Stimulated activated CD4-positive, alpha-beta T cell treated with anti-CD3 and anti-CD28 coated beads, TNF-alpha, amount 100 ng/mL, for 24 hours (primary cell): ENCODE data around the gene MRPL1.
"Not testable (repeated sequence)": the region's sequence is repeated elsewhere in the genome, so short reads cannot be mapped to it uniquely, and the experiment has no call there.

ENCODE experiments used
- DNase-seq, 3 experiments: peaks; one replicate each; pipeline ENCODE4 v3.0.0-alpha.2; 2020; ENCODE audit warnings: low read depth in 3 of 3

The MRPL1 gene

DNA sequence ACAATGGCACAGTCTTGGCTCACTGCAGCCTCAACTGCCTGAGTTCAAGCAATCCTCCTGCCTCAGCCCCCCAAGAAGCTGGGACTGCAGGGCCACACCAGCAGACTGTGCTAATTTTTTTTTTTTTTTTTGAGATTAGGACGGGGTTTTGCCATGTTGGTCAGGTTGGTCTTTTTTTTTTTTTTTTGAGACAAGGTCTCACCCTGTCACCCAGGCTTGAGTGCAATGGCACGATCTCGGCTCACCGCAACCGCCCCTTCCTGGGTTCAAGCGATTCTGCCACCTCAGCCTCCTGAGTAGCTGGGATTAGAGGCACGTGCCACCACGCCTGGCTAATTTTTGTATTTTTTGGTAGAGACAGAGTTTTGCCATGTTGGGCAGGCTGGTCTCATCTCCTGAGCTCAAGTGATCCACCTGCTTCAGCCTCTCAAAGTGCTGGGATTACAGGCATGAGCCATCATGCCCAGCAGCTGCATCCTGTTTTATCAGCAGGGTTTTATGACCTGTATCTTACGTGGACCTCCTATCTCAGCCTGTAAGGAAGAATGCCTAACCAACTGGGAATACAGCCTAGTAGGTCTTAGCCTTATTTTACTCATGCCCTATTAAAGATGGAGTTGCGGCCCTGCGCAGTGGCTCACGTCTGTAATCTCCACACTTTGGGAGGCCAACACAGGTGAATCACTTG is 13.2 kb upstream of the MRPL1 start:
- DNase-seq: no peak

DNA sequence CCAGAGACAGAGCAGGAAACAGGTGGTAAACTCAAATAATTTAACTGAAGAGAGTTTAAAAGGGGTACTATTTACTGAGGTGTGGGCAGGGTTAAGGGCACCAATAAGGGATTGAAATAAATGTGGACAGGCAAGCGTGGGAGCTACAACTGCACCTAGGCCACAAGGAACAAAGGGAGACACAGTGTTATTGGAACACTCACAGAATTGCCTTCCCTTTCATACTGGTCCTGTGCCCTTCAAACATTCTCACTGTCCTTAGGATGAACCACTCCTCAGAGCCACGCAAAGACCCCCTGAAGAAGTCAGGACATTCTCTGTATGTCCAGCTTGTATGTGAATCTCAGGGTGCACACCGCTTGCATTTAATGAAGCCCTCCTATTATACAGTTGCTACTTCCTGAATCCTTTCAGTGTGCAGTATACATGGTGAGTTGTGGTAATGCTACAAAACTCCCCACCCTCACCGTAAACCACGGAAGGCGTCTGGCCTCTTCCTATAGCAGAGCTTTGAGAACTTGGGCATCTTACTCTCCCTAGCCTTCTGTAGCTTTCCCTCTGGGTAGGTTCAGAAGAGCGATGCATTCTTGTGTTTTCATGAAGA is 9.6 kb upstream of the MRPL1 start:
- peak in 2 of 3 experiments; percentile 41 to 44 for DNase-seq

DNA sequence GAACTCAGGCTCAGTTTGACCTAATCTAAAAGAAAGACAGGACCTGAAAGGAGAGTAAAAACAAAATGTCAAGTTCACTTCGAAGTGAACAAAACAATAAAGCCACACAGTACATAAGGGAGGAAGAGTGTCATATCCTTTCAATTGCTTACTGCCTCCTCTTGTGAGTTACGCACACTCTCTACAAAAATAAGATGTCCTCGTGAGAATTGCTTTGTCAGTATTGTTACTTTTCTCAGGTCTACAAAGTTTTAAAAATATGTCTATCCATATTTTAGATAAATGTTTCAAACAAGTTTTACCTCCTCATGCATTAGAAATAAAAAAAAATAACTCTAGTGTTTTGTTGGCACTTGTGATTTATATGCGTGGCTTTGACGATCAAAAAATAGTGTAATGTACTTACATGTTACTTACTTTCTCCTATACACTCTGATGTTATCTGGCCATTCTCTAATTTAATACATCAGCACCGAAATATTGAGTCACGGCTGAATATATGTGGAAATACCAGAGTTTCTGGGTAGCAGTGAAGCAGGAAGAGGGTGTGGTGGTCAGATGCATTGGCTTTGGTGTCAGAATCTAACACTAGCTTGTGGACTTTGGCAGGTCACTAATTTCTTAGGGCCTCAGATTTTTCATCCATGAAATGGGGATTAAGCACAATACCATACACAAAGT is 8.1 kb upstream of the MRPL1 start:
- DNase-seq: no peak

DNA sequence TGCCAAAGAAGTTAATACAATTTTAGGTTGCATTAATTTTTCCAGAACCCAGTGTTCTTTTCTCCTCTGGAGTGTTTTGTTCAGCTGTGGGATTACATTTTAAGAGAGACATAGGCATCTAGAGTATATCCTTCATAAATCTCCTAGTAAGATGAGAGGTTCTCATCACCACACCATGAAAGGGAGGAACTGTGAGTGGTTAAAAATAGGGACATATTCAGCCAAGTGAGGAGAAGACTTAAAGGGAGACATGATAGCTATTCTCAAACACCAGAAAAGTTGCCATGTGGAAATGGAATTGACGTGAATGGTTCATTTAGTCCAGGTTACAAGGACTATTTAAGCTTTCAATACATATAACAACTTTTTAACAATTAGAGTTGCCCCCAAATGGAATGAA is 6.5 kb upstream of the MRPL1 start:
- no peak for DNase-seq

DNA sequence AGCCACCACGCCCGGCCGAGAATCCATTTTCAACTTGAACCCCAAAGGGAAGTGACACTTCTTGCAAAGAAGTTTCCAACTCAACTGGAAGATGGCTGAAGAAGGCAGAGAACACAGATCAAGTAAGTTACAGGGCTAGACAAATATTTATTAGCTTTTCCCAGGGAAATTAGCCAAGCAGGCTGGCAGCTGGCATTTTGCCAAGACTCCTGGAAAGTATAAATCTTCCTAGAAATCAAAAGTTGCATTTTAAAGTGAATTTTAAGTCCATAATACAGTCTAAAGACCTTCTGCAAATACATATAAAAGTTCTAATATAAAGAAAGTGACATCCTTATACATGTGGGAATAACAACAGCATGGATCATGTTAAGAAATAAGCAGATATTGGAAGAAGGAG is 3.4 kb upstream of the MRPL1 start:
- no peak for DNase-seq

DNA sequence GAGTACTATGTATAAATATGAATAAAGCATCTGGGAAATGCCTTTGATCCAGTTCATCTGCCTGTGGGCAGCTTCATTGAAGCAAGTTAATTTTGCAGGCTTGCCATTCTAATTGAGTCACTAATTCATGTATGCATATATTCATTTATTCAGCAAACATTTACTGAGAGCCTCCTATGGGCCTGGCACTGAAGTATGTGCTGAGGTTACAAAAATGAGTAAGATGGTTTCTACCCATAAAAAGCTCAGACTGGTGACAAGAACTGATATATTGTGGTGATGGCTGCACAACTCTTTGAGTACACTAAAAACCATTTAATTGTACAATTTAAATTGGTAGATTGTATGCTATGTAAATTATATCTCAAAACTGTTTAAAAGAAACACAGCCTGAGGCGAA is 1.1 kb upstream of the MRPL1 start:
- DNase-seq: no peak

DNA sequence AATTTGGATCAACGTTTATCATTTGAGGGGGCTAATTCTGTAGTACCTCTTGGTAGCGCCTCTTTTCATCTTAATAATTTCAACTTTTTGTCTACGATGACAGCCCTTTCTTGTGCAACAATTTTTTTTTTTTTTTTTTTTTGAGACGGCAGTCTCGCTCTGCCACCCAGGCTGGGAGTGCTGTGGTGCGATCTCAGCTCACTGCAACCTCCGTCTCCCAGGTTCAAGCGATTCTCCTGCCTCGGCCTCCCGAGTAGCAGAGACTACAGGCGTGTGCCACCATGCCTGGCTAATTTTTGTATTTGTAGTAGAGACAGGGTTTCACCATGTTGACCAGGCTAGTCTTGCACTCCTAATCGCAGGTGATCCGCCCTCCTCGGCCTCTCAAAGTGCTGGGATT is 711 bp downstream of the MRPL1 start:
- DNase-seq: not testable (repeated sequence)

DNA sequence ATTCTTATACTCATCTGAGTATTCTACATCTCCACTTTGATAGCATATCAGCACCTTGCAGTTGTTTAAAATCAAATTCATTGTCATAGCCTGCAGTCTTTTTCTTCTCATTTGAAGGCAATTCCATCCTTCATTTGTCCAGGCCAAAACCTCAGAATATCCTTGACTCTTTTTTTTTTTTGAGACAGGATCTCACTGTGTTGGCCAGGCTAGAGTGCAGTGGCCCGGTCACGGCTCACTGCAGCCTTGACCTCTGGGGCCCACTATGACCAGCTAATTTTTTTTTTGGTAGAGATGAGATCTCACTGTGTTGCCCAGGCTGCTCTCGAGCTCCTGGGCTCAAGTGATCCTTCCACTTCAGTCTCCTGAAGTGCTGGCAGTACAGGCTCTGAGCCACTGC is 2.6 kb downstream of the MRPL1 start:
- no peak for DNase-seq

DNA sequence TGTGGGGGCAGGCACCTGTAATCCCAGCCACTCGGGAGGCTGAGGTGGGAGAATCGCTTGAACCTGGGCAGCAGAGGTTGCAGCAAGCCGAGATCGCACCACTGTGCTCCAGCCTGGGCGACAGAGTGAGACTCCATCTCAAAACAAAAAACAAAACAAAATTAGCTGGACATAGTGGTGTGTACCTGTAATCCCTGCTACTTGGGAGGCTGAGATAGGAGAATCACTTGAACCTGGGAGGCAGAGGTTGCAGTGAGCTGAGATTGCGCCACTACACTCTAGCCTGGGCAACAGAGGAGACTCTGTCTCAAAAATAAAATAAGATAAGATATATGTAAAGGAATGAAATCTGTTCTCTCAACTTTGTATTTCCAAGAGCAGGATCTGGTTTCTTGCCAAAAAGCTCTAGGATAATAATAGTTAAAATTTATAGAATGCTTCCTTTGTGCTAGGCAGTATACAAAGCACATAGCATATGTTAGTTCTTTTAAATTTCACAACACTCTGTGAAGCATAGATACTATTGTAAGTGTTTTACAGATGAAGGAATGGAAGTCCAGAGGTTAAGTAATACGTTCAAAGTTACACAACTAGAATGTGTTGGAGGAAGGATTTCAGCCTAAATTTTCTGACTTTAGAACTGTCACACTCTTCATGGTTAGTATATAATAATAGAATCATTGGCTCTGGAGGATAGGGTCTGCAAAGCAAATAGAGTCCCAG is 10.3 kb downstream of the MRPL1 start:
- no peak for DNase-seq

DNA sequence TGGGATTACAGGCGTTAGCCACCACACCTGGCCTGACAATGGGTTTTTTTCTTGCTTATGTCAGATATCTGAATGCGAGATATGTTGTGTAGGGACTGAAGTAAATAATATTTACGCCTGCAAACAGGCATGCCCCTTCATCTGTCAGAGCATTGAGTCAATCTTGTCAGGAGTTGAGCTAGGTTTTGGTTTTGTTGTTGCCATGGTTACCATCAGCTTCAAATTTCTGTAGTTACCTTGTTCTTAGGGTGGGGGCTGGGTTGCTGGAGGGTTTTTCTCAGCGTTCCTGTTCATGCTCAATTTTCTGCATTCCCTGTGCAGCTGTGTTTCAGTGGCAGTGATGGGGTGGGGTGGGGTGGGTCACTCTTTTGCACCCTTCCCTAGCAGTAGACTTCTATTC is 14.5 kb downstream of the MRPL1 start:
- DNase-seq: no peak

DNA sequence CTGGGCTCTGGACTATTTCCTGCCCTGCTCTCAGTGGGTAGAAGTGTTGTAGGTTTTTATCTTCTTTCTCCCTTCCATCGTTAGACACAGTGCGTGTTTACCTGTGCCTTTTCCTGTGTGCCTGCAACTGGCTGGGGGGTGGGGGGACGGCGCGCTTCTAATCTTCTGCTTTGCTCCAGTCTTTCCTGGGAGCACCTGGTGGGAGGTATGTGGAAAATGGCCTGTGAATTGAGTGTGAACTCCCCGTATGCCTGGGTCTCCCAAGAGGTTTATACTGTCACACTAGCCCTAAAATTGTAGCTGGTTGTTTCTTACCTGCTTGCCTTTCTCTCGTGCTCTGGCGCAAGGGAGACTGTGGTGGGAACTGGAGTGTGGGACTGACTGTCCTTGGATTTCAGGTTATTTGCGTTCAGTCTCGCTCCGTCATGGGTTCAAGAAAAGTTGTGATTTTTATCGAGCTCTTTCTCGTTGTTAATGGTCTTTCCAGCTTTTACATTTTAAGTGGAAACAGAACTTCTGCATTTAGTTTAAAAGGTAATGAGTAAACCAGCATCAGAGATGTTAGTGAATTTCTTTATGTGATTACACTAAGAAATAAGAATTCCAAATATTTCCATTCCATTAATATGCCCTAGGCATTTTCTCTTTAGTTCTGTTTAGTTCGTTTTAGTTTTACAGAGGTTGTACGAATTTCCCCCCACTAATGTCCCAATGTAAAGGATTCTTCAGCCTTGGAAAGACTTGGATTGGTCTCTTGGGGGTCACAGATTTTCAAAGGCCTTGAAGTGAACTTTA is 15.3 kb downstream of the MRPL1 start:
- no peak for DNase-seq

DNA sequence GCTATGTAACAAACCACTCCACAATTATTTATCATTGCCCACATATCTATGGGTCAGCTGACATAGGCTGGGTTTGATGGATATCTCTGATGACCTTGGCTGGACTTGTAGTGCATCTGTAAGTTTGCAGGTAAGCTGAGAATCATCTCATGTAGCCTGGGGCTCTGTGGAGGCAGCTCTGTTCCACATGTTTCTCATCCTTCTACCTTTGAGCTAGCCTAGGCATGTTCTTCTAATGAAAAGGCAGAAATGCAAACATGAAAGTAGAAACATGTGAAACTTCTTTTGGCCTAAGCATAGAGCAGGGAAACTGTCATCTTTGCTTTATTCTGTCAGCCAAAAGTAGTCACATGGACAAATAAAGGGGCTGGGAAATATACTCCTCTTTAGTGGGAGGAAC is 18.2 kb downstream of the MRPL1 start:
- DNase-seq: no peak

DNA sequence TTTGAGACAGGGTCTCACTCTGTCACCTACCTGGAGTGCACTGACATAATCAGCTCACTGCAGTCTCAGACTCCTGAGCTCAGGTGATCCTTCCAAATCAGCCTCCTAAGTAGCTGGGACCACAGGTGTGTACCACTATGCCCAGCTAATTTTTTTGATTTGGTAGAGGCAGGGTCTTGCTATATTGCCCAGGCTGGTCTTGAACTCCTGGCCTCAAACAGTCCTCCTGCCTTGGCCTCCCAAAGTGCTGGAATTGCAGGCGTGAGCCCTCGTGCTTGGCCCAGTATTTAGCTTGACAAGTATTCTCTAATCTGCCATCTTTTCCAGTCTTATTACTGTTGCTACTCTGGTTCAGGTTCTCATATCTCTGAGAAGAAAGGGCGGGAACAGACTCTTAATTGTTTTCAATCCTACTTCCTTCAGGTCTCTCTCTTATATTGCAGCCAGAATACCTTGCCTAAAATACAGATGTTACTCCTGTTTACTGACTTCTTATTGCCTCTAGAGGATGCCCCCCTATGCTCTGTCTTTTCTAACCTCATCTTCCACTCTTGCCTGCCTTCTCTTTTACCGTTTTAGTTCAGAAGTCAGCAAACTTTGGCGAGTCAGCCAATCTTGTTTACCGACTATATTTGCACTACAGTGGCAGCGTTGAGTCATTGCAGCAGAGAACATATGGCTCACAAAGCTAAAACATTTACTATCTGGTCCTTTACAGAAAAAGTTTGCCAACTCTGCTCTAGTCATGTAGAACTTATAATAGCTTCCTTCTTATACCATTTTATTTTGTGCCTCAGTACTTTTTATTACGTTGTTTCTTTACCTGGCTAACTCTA is 19.0 kb downstream of the MRPL1 start:
- DNase-seq: no peak

DNA sequence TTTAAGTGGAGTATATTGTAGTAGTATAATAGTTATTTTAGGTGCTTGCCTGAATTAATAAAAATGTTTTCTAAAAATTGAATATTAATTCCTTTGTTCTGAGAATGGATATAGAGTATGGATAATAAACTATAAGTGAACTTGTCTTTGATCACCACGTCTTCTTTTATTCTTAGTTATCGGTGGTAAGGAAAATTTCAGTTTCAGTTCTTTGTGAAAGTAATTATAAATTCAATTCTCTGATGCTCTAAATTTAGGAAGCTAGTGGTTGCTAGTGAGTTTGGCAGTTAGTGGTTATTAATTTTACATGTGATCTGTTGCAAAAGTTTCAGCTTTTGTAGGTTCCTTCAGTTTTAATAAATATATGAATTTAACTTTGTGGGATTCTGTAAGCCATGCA is 30.8 kb downstream of the MRPL1 start:
- DNase-seq: no peak

DNA sequence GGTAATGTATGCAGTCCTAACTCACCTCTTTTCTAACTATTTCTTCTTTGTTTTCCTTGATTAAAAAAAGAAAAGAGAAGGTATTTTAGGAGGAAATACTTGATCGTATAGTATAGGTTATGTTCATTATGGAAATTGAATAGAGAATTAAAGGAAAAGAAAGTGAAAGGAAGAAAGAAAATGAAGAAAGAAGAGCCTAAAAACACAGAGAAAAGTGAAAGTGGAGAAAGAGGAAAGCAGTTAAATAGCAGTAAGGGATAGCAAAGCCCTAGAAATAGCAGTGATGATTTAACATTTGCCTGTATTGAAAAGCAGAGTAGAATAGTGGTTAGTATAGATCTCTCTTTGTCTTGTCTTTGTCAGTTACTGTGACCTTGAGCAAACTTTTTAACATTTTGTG is 37.0 kb downstream of the MRPL1 start:
- no peak for DNase-seq

DNA sequence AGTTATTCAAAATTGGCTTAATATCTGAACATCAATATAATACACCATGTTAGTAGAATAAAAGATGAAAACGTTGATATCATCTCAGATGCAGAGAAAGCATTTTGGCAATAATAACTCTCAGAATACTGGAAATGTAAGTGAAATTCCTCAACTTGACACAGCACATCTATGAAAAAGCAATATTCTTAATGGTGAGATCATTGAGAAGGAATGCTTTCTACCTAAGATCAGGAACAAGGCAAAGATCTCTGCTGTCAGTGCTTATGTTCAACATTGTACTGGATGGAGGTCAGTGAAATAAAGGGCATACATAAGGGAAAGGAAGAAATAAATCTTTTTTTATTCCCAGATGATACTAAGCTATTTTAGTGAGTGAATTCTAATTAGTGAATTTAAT is 40.6 kb downstream of the MRPL1 start:
- DNase-seq: no peak

DNA sequence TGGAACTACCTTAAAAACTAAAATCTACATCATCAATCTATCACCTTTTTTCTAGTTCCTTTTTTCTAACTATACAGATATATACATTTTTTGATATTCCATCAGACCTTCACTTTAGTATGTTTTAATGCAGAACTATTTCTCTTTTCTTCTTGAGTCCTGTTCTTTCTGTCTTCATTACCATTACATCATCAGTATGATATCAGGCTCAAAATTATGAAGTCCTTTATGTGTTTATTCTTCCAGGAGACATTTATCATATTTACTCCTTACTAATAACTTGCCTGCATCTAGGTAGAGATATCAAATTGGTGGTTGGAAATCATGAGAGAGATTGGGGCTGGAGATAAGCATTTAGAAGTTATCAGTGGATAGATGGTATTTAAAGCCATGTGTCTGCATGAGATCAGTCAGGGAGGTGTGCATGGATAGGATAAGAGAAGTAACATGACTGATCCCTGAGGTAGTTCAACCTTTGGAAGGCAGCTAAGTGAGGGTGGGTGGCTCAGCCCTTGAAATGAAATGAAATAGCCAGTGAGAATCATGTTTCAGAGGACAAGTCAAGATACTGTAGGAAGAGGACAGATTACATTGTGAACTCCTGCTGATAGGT is 43.1 kb downstream of the MRPL1 start:
- DNase-seq: no peak

DNA sequence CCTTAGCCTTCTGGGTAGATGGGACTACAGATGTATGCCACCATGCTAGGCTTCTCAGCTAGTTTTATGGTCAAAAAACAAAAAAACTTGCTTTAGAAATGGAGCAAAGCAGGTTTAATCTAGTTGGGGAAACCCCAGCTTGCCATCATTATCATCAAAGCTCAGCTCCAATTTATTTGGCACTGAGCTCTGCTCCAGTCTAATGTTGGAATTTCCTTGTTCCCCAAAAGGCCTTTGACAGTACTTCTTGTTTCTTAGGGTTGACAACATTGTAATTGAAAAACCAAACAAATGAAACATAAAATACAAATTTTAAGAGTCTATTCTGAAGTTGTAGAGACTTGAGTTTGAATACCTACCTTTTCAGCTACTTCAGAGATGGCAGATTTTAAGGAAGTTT is 48.0 kb downstream of the MRPL1 start:
- no peak for DNase-seq

DNA sequence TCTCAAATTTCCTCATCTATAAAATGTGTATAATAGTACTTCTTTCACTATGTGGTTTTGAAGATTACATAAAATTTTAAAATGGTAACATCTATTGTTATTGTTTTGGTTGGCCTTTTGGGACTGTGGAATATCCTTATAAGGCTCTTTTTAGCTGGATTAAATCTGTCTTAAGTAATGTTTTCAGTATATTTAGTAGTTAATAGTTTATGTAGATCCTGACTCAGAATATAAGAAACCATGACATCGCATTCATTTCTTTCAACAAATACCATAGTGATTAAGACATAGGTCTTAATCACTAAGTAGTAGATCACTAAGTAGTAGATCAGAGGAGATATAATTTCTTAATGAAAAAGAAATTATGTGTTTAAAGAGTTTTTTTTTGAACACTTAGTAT is 48.5 kb downstream of the MRPL1 start:
- no peak for DNase-seq

DNA sequence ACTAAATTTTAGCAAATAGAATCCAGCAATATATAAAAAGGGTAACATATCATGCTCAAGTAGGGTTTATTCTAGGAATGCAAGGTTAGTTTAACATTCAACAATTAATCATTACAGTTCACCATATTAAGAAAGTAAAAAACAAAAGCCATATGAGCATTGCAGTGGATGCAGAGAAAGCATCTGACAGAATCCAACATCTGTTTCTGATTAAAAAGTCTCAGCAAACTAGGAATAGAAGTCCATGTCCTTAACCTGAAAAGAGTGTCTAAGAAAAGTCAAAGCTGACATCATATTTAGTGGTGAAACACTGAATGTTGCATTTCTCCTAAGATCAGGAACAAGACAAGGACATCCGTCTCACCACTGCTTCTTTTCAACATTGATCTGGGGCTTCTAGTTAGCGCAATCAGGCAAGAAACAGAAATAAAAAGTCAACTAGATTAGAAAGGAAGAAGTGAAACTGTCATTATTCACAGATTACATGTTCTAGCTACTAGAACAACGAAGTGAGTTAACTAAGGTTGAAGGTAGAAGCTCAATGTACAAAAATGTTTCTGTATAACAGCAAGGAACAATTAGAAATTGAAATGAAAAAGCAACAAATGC is 49.3 kb downstream of the MRPL1 start:
- DNase-seq: no peak
